B cell (primary cell): Measurements from ENCODE around the gene BTD.

Experiments
- CTCF ChIP-seq: fragments of 200-600 bp; IDR thresholded peaks from one replicate; pipeline ENCODE4 v1.8.0; 2022; ENCODE audit warnings: antibody characterized with exemption, mild to moderate bottlenecking
- EZH2 ChIP-seq: IDR thresholded peaks from 2 replicates; pipeline ENCODE4 v1.6.1; 2012; ENCODE audit warnings: borderline replicate concordance, low read depth, mild to moderate bottlenecking, moderate library complexity, low read length; ENCODE audit not compliant: insufficient read depth, poor library complexity, severe bottlenecking

GRCh38 chr3:15667484-15667883 lies 65.9 kb downstream of the BTD start:
- no peak for TF ChIP-seq CTCF
- TF ChIP-seq EZH2: no peak
